K562 (cell line): ENCODE results near the gene TMEM203. TPM values are rescaled to one million over a fixed set of nuclear protein-coding genes. Genes with fewer than 3 reads are reported as not detected.
A peak's percentile ranks its signal among the peaks of the same experiment; 100 is the strongest.

ENCODE experiments used
- ARNT ChIP-seq, 2 experiments: fragments of 450-650 bp; IDR thresholded peaks; 2 replicates each; pipeline ENCODE4 v1.6.1; 2016; ENCODE audit warnings: mild to moderate bottlenecking in 1 of 2
- EGR1 ChIP-seq: fragments of 450-650 bp; conservative IDR thresholded peaks from 2 replicates; pipeline ENCODE4 v1.6.1; 2017; ENCODE audit warnings: mild to moderate bottlenecking
- ESRRB ChIP-seq: fragments of 250-450 bp; sonication (Bioruptor Pico); IDR thresholded peaks from 2 replicates; pipeline ENCODE4 v1.5.0; 2020; ENCODE audit warnings: mild to moderate bottlenecking, moderate library complexity, borderline replicate concordance
- FIP1L1 ChIP-seq: fragments of 200-400 bp; formaldehyde crosslinking; IDR thresholded peaks from 2 replicates; pipeline ENCODE4 v1.6.1; 2018; ENCODE audit warnings: mild to moderate bottlenecking, low read depth, low read length; ENCODE audit not compliant: poor library complexity, severe bottlenecking
- FOS ChIP-seq: IDR thresholded peaks from 3 replicates; pipeline ENCODE4 v1.6.1; 2011; ENCODE audit not compliant: insufficient read length; ENCODE audit errors: extremely low read depth
- FOXK2 ChIP-seq, 2 experiments: fragments of 450-650 bp; IDR thresholded peaks in 1 of 2; conservative IDR thresholded peaks in 1 of 2; 2 replicates each; pipeline ENCODE4 v1.6.1; 2016; ENCODE audit warnings: low read depth in 2 of 2, mild to moderate bottlenecking in 1 of 2
- GATAD2A ChIP-seq: fragments of 450-650 bp; IDR thresholded peaks from 2 replicates; pipeline ENCODE4 v1.6.1; 2017
- HDAC3 ChIP-seq: fragments of 450-650 bp; IDR thresholded peaks from 2 replicates; pipeline ENCODE4 v1.6.1; 2018; ENCODE audit warnings: borderline replicate concordance, mild to moderate bottlenecking, moderate library complexity; ENCODE audit not compliant: partially characterized antibody
- KDM2B ChIP-seq: fragments of 250-450 bp; sonication (Bioruptor Pico); IDR thresholded peaks from 2 replicates; pipeline ENCODE4 v1.8.0; 2021; ENCODE audit warnings: mild to moderate bottlenecking, moderate library complexity
- MCM2 ChIP-seq: fragments of 450-650 bp; IDR thresholded peaks from 2 replicates; pipeline ENCODE4 v1.6.1; 2017; ENCODE audit warnings: low read depth, mild to moderate bottlenecking
- MIER1 ChIP-seq: fragments of 450-650 bp; IDR thresholded peaks from 2 replicates; pipeline ENCODE4 v1.6.1; 2016; ENCODE audit warnings: antibody characterized with exemption, mild to moderate bottlenecking, low read depth
- OTX1 ChIP-seq: fragments of 450-650 bp; formaldehyde crosslinking; IDR thresholded peaks from 2 replicates; pipeline ENCODE4 v1.4.0; 2022; ENCODE audit warnings: mild to moderate bottlenecking
- RAD51 ChIP-seq: fragments of 450-650 bp; IDR thresholded peaks from 2 replicates; pipeline ENCODE4 v1.7.1; 2016; ENCODE audit warnings: low read depth, mild to moderate bottlenecking, borderline replicate concordance
- USF2 ChIP-seq: sonication (generic); formaldehyde crosslinking; IDR thresholded peaks from 2 replicates; pipeline ENCODE4 v1.5.0; 2020; ENCODE audit warnings: missing genetic modification reagents
- ZNF140 ChIP-seq: fragments of 250-450 bp; sonication (Bioruptor Pico); IDR thresholded peaks from 2 replicates; pipeline ENCODE4 v1.8.0; 2021; ENCODE audit warnings: moderate library complexity, mild to moderate bottlenecking, inconsistent platforms
- ZNF165 ChIP-seq: fragments of 250-450 bp; sonication (Bioruptor Pico); IDR thresholded peaks from 2 replicates; pipeline ENCODE4 v1.4.0; 2020; ENCODE audit warnings: borderline replicate concordance
- ZNF174 ChIP-seq: fragments of 250-450 bp; sonication (Bioruptor Pico); IDR thresholded peaks from 2 replicates; pipeline ENCODE4 v1.4.0; 2020; ENCODE audit warnings: mild to moderate bottlenecking
- ZNF740 ChIP-seq, 3 experiments: fragments of 200-800 bp in 1 of 3; sonication (Bioruptor generic) in 1 of 3; sonication (generic) in 1 of 3; formaldehyde crosslinking in 1 of 3; IDR thresholded peaks; 2 replicates each; pipeline versions ENCODE4 v1.6.1 to v1.8.0; 2016 to 2022; ENCODE audit warnings: mild to moderate bottlenecking in 2 of 3, missing compliant biosample characterization in 2 of 3, missing genetic modification characterization in 2 of 3, missing genetic modification reagents in 1 of 3
- polyA plus RNA-seq, 8 experiments: library from polyadenylated mRNA; depleted of rRNA in 4 of 8; stranded (reverse) in 5 of 8; unstranded in 3 of 8; fragments of >200 nt; fragmentation: Nextera tagmentation in 2 of 8; fragmentation: Illumina TruSeq in 1 of 8; extraction: Ambion mirVana in 2 of 8; extraction: Trizol in 1 of 8; gene quantifications; 2 replicates each; pipeline versions ENCODE4 v1.2.1 to v1.2.3, GENCODE V29; 2011 to 2014; ENCODE audit warnings: inconsistent platforms in 1 of 8, missing spikeins in 1 of 8
- total RNA-seq, 7 experiments: library from RNA; depleted of rRNA in 6 of 7; stranded (reverse); fragments of >200 nt in 6 of 7; fragmentation: Illumina TruSeq in 2 of 7; extraction: Trizol in 2 of 7; gene quantifications; 2 replicates each; pipeline versions ENCODE4 v1.2.1 to v1.2.3, GENCODE V29; 2011 to 2021; ENCODE audit warnings: low replicate concordance in 1 of 7
- TF ChIP-seq, protein P1 (sequence below): fragments of 250-450 bp; sonication (Bioruptor Pico); IDR thresholded peaks from 2 replicates; pipeline ENCODE4 v1.8.0; 2022; ENCODE audit warnings: inconsistent platforms
- TF ChIP-seq, protein P2 (sequence below), 2 experiments: fragments of 200-800 bp in 1 of 2; sonication (Bioruptor generic) in 1 of 2; sonication (generic) in 1 of 2; formaldehyde crosslinking in 1 of 2; IDR thresholded peaks in 1 of 2; conservative IDR thresholded peaks in 1 of 2; 2 replicates each; pipeline versions ENCODE4 v1.5.0 to v1.6.1; 2016 to 2020; ENCODE audit warnings: missing compliant biosample characterization in 1 of 2, missing genetic modification characterization in 1 of 2, missing genetic modification reagents in 1 of 2
- TF ChIP-seq, protein P3 (sequence below): conservative IDR thresholded peaks from 2 replicates; pipeline ENCODE4 v1.6.1; 2011; ENCODE audit warnings: low read depth, mild to moderate bottlenecking, low read length; ENCODE audit not compliant: control insufficient read depth

The TMEM203 gene
- total and polyA plus RNA-seq, 9 of the 15 experiments (the other 6 are each of a cell fraction or from before 2014, with no cell fraction given) = 8.8 to 59.5 (median 37.6) TPM

DNA sequence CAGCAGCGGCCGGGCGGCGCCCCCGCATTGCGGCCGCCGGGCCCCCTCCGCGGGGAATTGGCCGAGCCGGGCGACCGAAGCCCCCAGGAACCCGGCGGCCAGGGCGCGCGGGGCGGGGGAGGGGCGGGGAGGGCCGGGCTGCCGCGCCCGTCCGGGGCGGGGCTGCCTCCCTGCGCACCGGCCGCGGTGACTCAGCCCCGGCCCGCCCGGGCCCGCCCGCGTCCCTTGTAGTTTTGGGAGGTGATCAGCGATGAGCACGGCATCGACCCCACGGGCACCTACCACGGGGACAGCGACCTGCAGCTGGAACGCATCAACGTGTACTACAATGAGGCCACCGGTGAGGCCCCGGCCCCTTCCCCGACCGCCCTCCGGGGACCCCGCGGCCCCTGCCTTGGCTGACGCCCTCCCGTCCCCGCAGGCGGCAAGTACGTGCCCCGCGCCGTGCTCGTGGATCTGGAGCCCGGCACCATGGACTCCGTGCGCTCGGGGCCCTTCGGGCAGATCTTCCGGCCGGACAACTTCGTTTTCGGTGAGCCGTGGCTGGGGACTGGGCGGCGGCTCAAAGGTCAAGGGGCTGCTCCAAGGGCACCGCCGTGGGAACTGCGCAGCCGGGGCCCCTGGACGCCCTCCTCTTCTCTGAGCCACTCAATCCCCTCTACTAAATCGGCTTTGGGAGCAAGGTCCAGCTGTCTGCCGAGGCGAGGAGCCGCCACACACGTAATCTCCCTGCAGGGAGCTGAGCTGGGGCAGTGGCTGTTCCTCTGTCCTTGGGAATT is 36.2 kb upstream of the TMEM203 start (continued):
- no peak for TF ChIP-seq KDM2B (CRISPR knock-in tag)
- TF ChIP-seq FOXK2 (conservative IDR thresholded peaks at IDR 0.05 in 1 of 2, IDR thresholded peaks at IDR 0.05 in 1 of 2; ENCODE audit: low read depth in 2 of 2) = no peak
- no peak for TF ChIP-seq ZNF140
- no peak for TF ChIP-seq MIER1
- TF ChIP-seq ZNF174 (CRISPR knock-in tag) = no peak
- TF ChIP-seq RAD51 = no peak
- no peak for TF ChIP-seq ZNF740 (CRISPR knock-in tag; IDR thresholded peaks at IDR 0.05)
- no peak for TF ChIP-seq ZNF740 (tag; IDR thresholded peaks at IDR 0.05)
- TF ChIP-seq, protein P1, sequence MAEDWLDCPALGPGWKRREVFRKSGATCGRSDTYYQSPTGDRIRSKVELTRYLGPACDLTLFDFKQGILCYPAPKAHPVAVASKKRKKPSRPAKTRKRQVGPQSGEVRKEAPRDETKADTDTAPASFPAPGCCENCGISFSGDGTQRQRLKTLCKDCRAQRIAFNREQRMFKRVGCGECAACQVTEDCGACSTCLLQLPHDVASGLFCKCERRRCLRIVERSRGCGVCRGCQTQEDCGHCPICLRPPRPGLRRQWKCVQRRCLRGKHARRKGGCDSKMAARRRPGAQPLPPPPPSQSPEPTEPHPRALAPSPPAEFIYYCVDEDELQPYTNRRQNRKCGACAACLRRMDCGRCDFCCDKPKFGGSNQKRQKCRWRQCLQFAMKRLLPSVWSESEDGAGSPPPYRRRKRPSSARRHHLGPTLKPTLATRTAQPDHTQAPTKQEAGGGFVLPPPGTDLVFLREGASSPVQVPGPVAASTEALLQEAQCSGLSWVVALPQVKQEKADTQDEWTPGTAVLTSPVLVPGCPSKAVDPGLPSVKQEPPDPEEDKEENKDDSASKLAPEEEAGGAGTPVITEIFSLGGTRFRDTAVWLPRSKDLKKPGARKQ = no peak
- TF ChIP-seq, protein P2, sequence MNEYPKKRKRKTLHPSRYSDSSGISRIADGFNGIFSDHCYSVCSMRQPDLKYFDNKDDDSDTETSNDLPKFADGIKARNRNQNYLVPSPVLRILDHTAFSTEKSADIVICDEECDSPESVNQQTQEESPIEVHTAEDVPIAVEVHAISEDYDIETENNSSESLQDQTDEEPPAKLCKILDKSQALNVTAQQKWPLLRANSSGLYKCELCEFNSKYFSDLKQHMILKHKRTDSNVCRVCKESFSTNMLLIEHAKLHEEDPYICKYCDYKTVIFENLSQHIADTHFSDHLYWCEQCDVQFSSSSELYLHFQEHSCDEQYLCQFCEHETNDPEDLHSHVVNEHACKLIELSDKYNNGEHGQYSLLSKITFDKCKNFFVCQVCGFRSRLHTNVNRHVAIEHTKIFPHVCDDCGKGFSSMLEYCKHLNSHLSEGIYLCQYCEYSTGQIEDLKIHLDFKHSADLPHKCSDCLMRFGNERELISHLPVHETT (CRISPR knock-in tag; conservative IDR thresholded peaks at IDR 0.05 in 1 of 2, IDR thresholded peaks at IDR 0.05 in 1 of 2) = peak in 1 of 2 experiments; percentile 86; a peak in 1 of 4 replicates
- no peak for TF ChIP-seq ESRRB
- 0 out of 2 replicates have a peak, but pooled peaks have one; percentile 50 for TF ChIP-seq GATAD2A
- peak; percentile 16 for TF ChIP-seq FIP1L1
- no peak for TF ChIP-seq EGR1
- TF ChIP-seq FOS = no peak
- TF ChIP-seq, protein P3, sequence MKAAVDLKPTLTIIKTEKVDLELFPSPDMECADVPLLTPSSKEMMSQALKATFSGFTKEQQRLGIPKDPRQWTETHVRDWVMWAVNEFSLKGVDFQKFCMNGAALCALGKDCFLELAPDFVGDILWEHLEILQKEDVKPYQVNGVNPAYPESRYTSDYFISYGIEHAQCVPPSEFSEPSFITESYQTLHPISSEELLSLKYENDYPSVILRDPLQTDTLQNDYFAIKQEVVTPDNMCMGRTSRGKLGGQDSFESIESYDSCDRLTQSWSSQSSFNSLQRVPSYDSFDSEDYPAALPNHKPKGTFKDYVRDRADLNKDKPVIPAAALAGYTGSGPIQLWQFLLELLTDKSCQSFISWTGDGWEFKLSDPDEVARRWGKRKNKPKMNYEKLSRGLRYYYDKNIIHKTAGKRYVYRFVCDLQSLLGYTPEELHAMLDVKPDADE = 0 out of 2 replicates have a peak, but pooled peaks have one; percentile 48
- TF ChIP-seq MCM2 = no peak
- no peak for TF ChIP-seq ARNT (IDR thresholded peaks at IDR 0.05)
- no peak for TF ChIP-seq USF2 (CRISPR knock-in tag)
- TF ChIP-seq OTX1 = no peak
- TF ChIP-seq ZNF165 (CRISPR knock-in tag) = no peak
- TF ChIP-seq HDAC3 = no peak
